GM12874 (cell line): Measurements from ENCODE around the gene BMP6.

Experiments
- CTCF ChIP-seq: IDR thresholded peaks from 2 replicates; pipeline ENCODE4 v1.5.1; 2011; ENCODE audit warnings: low read depth, mild to moderate bottlenecking, control low read depth, low read length, moderate library complexity; ENCODE audit not compliant: insufficient read depth

Gene BMP6

GRCh38 chr6:7734707-7735383 lies 8.9 kb downstream of the BMP6 start:
- no peak for TF ChIP-seq CTCF

- no peak for TF ChIP-seq CTCF
These were observed 11.2 kb downstream of the BMP6 start for GRCh38 chr6:7737106-7737505.

GRCh38 chr6:7737867-7738266 lies 12.0 kb downstream of the BMP6 start:
- TF ChIP-seq CTCF: no peak

GRCh38 chr6:7742223-7742785 lies 16.4 kb downstream of the BMP6 start:
- no peak for TF ChIP-seq CTCF

GRCh38 chr6:7745942-7746341 lies 20.0 kb downstream of the BMP6 start:
- no peak for TF ChIP-seq CTCF

GRCh38 chr6:7747016-7747415 lies 21.1 kb downstream of the BMP6 start:
- TF ChIP-seq CTCF: no peak

GRCh38 chr6:7747433-7747832 lies 21.5 kb downstream of the BMP6 start:
- TF ChIP-seq CTCF: no peak
